CD4-positive, alpha-beta T cell treated with Interleukin-15 for 1 hour (primary cell): ENCODE measurements around the gene EFNB1.

Experiments used
- DNase-seq: peaks from one replicate; pipeline ENCODE4 v3.0.0-alpha.2; 2020

The EFNB1 gene

DNA sequence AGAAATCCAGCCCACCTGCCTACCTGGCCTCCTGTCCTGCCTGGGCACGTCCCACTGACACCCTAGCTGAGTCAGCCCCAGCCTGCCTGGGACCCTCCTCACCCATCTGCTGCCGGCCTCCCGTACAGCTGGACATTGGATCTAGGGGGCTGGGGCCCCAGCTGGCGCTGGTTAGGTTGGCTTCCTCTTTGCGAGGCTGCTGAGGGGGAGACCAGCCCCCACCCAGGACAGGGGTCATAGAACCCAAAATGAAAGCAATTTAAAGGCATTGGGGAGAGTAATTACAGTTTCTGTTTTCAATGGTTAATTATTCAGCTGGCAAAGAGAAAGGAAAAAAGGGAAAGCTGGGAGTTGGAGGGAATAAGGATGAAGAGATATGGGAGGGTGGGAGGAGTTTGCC is 15.8 kb downstream of the EFNB1 start:
- no peak for DNase-seq

- DNase-seq = no peak
Observed at GRCh38 chrX:68846536-68846935, 17.7 kb downstream of the EFNB1 start.

GRCh38 chrX:68847172-68847571 is 18.4 kb downstream of the EFNB1 start:
- DNase-seq = no peak

DNA sequence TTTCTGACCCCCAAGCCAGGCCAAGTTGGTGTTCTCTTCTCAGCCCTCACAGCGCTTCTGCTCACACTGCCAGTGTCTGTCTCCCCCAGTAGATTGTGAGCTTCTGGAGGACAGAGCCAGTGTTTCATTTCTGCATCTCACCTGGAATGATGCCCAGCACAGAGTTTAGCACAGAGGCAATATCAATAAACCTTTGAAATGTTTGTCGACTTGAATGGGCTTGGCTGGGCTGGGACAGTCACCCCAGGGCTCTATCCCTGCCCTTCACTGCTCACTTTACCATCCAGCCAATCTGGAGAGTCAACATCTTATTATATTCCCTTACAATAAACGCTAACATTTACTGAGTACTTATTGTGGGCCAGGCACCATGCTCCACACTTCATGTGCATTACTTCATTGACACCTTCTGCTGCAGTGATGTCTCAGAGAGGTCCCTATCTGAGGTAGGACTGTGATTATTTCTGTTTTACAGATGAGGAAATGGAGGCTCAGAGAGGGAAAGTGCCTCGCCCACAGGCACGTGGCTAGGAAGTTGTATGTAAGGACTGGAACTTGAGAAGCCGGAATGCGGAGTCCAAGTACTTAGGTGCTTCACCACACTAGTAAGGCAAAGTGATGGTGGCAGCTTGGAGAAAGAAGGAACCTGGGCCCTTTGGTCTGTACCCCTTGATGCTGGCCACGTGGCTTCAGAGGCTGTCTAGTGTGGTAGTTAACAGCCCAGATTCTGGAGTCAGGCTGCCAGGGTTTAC is 19.5 kb downstream of the EFNB1 start:
- DNase-seq = no peak

GRCh38 chrX:68851082-68851481 is 22.3 kb downstream of the EFNB1 start:
- DNase-seq = no peak

DNA sequence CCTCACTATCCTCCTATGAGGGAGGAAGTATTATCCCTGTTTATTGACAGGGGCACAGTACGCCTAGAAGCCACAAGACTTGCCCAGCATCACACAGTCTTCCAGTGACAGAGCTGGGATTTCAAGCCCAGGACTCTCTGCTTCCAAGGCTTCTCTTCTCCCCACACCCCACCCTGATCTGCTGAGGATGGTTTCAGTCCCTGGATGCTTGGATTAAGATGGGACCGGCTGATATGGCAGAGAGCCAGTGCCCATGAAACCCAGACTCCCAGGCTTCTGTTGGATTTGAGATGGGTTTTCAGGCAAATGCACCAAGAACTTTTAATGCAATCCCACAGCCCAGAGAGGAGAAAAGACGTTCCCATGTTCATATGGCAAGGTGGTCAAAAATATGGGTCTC is 23.2 kb downstream of the EFNB1 start:
- no peak for DNase-seq

- DNase-seq = no peak
Observed at GRCh38 chrX:68853665-68854251, 24.9 kb downstream of the EFNB1 start.

DNA sequence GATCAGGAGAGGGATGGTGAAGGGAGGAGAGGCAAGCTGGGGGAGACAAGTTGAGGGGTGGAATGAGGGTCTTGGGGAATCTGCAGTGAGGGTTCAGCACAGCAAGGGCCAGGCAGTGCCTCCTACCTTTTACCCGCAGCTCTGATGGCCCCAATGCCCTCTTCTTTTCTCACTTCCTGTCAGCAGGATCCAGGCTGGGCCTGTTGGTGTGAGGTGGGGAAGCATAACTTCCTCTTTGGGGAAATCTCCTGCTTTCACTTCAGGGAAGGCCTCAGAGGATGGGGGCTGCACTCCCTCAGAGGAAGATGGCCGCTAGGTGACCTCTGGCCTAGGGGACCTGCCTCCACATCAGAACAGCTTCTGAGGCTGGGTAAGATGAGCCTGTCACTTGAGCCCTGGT is 36.5 kb downstream of the EFNB1 start:
- no peak for DNase-seq

- DNase-seq = no peak
Observed at GRCh38 chrX:68865926-68866325, 37.1 kb downstream of the EFNB1 start.

DNA sequence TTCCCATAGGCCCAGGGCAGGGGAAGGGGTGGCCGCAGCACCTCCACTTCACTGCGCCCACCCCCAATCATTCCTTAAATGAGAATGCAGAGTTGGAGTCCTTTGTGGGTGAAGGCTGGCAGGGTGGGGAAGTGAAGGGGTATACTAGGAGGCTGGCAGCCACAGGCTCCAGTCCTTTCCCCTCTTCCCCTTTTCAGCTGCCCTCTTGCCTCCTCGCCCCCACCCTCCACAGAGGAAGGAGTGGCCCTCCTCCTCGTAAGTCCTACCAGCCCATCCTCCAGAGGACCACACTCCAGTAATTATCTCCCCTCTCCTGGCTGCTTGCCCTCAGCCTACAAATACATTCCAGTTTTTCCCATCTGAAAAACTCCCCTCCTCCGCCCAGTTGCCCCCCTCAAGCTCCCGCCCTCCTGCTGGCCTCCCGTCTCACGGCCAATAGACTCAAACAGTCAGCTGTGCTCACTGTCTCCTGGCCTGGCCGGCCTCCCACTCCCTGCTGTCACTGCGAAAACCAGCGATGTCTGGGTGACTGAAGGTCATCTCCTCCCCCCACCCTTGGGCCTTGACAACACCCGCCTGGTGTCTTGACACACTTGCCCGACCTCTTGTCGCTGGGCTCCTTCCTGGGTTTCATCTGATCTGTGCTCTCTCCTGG is 38.8 kb downstream of the EFNB1 start:
- no peak for DNase-seq

- no peak for DNase-seq
Observed at GRCh38 chrX:68868316-68868715, 39.5 kb downstream of the EFNB1 start.

GRCh38 chrX:68868902-68869800 is 40.3 kb downstream of the EFNB1 start:
- DNase-seq = no peak

DNA sequence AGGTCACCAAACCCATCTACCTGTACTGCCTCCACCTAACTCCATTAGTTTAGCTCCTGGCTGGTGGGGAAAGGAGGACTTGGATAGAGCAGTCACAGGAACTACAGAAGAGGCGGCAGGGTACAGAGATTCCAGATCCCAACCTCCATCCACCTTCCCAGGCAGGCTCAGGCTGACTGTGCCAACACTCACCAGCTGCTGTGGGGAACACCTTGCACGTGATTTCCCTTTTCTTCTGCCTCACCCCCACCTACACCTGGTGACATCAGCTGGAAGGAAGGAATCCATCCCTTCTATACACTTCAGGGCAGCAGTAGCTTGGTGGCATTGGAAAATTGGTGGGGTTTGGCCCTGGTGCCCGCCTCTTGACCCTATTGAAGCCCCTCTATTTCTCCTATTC is 41.5 kb downstream of the EFNB1 start:
- no peak for DNase-seq

- no peak for DNase-seq
Observed at GRCh38 chrX:68872171-68872570, 43.4 kb downstream of the EFNB1 start.

GRCh38 chrX:68874076-68874475 is 45.3 kb downstream of the EFNB1 start:
- DNase-seq = no peak

- DNase-seq = no peak
Observed at GRCh38 chrX:68876731-68877130, 47.9 kb downstream of the EFNB1 start.

DNA sequence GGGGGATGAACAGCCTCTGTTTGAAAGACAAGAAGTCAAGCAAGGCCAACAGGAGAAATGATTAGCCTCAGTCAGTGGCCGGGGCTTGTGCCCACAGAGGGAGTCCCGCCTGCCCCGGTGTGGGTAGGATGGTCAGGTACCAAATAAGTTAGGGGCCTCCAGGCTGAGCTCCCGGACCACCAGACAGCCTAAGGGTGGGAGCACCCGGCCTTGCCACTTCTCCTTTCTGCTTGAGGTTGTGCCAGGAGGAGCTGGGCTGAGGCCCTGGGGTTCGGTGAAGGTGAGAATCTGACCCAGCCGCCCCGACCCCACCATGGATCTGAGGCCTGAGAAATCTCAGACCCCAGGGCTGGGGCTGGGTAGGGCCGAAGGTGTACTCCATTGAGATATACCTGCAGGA is 48.8 kb downstream of the EFNB1 start:
- DNase-seq = no peak

DNA sequence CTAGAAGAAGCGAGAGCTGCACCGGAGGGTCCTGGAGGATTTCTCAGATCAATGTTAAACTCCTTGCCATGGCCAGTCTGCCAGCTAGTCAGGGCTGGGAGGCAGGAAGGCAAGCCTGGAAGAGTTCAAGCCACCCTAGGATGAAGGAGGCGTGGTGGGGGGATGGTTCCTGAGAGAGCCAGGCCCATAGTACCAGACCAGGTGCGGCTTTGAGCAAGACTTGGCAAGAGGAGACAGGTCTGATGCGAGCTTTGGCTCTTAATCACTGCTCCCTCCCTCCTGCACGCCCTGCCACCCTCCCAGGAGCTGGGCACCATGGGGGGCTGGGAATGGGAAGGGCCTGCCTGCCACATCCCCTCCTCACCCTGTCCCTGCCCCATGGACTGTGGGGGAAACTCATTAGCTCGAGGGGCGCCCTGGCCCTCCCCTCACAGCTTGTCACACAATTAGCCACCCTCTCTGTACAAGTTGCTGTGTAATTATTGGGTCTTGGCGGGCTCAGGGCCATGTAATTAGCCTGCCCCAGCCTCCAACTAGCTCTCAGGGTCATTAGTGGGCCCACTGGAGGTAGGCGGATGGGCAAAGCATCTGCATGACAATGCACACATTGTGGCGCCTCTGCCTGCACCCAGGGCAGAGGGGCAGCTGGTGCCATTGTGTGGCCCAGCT is 50.3 kb downstream of the EFNB1 start:
- DNase-seq = no peak

- DNase-seq = no peak
Observed at GRCh38 chrX:68880846-68881552, 52.2 kb downstream of the EFNB1 start.

DNA sequence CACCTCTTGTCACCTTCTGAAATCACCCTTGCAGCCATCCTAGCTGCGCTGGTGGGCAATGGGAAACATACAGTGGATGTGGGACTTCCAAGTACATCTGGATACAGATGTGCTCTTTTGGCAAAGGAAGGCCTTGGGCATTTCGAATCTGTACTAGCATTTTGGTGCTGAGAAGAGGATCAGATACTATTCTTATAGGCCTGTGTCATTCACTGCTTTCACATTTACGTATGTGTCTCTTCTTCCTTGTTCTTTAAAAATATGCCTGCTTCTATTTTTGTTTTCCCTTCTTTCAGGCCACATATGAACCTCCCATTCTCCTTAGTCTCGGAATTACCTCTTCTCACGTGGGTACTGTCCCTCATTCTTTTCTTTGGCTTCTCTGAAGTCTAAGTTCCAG is 53.1 kb downstream of the EFNB1 start:
- no peak for DNase-seq

- no peak for DNase-seq
Observed at GRCh38 chrX:68883800-68884199, 55.0 kb downstream of the EFNB1 start.

GRCh38 chrX:68889249-68889648 is 60.4 kb downstream of the EFNB1 start:
- no peak for DNase-seq
